ENCODE data around the gene HEXB.

- TF ChIP-seq, protein P1, sequence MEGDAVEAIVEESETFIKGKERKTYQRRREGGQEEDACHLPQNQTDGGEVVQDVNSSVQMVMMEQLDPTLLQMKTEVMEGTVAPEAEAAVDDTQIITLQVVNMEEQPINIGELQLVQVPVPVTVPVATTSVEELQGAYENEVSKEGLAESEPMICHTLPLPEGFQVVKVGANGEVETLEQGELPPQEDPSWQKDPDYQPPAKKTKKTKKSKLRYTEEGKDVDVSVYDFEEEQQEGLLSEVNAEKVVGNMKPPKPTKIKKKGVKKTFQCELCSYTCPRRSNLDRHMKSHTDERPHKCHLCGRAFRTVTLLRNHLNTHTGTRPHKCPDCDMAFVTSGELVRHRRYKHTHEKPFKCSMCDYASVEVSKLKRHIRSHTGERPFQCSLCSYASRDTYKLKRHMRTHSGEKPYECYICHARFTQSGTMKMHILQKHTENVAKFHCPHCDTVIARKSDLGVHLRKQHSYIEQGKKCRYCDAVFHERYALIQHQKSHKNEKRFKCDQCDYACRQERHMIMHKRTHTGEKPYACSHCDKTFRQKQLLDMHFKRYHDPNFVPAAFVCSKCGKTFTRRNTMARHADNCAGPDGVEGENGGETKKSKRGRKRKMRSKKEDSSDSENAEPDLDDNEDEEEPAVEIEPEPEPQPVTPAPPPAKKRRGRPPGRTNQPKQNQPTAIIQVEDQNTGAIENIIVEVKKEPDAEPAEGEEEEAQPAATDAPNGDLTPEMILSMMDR (conservative IDR thresholded peaks at IDR 0.05 in 1 of 2, IDR thresholded peaks at IDR 0.05 in 1 of 2; ENCODE audit: low read depth in 1 of 2, low read length in 2 of 2): no peak
- TF ChIP-seq EZH2 (IDR thresholded peaks at IDR 0.05; ENCODE audit: low read length, missing control alignments): no peak
Observed at GRCh38 chr5:74761241-74761640, 76.2 kb downstream of the HEXB start.
